GM12801 (cell line): ENCODE data around the gene CD1E.

Source experiments
- TF ChIP-seq, protein P1 (sequence below): IDR thresholded peaks from one replicate; pipeline ENCODE4 v1.5.1; 2011; ENCODE audit warnings: control low read depth; ENCODE audit not compliant: insufficient read length; ENCODE audit errors: extremely low read depth

Gene CD1E

DNA sequence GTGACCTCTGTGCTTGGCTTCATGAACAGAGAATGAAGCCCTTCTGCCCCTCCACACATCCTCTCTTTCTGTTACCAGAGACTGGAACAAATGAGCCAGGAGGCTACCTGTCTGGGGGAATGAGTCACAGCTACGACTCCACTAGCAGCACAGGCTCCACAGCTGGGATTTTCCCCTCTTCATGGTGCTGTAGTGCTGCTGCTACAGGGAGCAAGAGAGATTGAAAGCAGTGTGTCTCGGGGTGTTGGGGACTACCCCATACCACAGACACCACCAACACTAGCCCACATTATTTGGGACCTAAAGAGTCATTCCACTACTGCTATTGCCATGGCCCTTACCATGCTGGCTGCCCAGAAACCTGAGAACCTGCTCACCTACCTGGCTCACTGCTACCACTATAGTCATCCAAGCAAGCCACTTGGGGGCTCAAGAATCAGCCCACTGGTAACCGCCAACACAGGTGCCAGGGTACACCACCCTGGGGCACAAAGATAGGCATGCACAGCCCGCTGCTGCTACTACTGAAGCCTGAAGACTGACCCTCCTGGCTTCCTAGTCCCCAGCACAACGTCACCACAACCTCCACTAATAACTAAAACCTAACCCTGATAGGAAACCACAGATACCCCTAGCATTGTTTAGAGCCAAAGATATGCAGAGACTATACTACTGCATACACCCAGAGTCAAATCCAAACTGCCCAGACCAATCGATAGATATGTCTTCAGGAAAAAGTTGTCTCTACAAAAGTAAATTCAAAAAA, 17.7 kb downstream of the CD1E start:
- TF ChIP-seq, protein P1, sequence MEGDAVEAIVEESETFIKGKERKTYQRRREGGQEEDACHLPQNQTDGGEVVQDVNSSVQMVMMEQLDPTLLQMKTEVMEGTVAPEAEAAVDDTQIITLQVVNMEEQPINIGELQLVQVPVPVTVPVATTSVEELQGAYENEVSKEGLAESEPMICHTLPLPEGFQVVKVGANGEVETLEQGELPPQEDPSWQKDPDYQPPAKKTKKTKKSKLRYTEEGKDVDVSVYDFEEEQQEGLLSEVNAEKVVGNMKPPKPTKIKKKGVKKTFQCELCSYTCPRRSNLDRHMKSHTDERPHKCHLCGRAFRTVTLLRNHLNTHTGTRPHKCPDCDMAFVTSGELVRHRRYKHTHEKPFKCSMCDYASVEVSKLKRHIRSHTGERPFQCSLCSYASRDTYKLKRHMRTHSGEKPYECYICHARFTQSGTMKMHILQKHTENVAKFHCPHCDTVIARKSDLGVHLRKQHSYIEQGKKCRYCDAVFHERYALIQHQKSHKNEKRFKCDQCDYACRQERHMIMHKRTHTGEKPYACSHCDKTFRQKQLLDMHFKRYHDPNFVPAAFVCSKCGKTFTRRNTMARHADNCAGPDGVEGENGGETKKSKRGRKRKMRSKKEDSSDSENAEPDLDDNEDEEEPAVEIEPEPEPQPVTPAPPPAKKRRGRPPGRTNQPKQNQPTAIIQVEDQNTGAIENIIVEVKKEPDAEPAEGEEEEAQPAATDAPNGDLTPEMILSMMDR: no peak

DNA sequence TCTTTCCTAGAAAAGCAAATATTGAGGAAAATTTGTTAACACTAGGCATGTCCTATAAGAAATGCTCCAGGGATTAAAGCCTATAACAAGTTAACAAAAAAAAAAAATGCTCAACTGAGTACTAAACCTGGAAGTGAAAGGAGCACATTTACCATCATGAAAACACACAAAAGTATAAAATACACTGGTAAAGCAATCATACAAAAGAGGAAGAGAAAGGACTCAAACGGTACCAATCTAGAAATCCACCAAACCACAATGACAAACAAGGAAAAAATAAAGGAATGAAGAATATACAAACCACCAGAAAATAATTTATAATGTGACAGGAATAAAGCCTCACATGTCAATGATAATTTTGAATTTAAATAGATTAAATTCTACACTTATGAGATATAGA, 21.2 kb downstream of the CD1E start:
- TF ChIP-seq, protein P1: no peak

DNA sequence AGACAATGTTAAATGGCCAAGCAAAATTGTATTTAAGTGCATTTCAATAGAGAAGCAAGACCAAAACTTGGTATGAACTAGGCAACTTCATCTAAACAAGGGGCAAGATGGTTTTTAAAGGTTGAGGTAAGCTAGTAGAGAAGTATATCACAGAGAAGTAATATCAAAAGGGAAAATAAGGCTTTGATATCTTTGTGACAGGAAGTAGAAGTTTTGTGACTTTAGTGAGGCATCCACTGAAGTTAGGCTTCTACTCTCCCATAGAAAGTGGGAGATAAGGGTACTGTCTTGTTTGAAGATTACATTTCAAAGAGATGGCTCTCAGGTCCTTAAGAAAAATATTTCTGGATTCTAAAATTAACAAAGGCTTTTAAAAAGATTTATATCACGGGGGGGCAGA, 36.6 kb downstream of the CD1E start:
- TF ChIP-seq, protein P1: no peak

DNA sequence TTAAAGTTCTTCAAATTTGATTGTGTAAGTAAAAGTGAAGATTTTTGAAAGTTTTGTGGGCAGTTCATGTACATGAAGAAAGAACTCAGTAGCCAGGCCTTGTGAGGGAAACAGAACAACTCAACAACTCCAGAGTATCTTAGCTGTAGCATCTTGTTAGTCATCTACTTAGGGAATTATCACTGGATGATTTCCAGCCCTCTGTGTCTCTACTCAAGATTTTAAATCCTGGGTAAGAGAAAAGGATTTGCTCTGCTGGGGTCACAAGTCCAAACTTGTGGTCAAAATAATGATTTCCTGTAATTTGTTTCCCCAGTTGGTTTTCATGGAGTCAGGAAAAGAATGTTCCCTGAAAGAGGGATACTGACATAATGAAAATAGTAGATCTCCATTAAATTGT, 37.4 kb downstream of the CD1E start:
- TF ChIP-seq, protein P1: no peak

DNA sequence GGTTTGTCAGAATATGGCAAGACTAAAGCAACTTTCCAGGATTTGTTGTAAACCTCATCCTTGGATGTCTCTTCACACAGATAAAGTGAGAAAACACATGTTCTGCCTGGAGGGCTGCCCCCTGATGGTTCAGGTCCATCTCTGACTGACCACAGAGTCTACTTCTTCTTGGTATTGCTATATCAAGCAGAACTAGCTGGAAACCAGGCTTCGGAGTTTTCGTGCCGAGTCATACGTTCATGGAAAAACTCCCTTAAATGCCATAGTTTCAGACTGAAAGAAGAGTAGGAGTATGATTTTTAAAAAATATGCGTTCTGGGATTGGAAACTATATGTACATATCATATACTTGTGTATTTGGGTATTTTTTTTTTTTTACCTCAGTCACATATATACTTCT, 39.8 kb downstream of the CD1E start:
- TF ChIP-seq, protein P1: no peak

DNA sequence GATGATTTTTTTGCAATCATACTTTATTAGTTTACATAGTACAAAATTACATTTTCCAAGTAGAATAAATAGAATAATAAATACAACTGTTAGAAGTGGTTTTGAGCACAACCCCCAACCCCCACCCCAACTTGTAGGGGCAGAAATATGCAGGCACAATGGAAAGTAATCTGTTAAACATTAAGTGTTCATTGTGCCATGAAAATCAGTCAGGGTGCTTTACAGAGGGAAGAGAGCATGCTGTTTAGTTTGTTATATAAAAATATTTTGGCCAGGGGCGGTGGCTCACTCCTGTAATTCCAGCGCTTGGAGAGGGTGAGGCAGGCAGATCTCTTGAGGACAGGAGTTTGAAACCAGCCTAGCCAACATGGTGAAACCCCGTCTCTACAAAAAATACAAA, 43.0 kb downstream of the CD1E start:
- TF ChIP-seq, protein P1: no peak

DNA sequence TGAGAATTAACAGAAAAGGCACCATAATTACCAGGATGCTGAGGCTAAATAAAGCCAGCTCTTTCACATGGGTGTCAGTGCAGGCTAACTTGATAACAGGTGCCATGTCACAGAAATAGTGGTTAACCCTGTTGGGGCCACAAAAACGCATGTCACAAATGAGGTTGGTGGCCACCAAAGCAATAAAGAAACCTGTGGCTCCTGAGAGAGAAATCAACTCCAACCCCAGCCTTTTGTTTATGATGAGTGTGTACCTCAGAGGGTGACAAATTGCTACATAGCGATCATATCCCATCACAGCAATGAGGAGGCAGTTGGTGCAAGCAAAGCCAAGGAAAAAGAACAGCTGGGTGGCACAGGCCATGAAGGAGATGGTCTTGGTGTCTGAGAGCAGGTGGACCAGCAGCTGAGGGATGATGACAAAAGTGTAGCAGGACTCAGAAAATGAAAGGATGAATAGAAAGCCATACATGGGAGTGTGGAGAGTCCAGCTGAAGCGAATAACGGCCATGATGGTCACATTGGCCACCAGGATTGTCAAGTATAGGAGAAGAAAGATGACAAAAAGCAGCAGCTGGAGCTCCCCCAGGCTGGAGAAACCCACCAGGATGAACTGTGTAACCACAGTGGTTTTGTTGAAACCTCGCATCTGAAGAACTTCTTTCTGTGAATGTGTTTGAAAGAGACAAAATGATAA, 45.3 kb downstream of the CD1E start, which contains the start of gene OR10T2:
Gene OR10T2, minus strand, starts transcription at position 649 of the 697 bp plus-strand sequence. Its CDS starts 0 bp downstream, at position 649.
- TF ChIP-seq, protein P1: no peak
